Ishikawa (cell line): ENCODE data around the gene ADD3.

Experiments used
- EGR1 ChIP-seq: IDR thresholded peaks from 2 replicates; pipeline ENCODE4 v1.6.1; 2012
- EP300 ChIP-seq: IDR thresholded peaks from 2 replicates; pipeline ENCODE4 v1.6.1; 2012; ENCODE audit warnings: borderline replicate concordance
- REST ChIP-seq: IDR thresholded peaks from 2 replicates; pipeline ENCODE4 v1.6.1; 2012; ENCODE audit warnings: low read depth, mild to moderate bottlenecking

GRCh38 chr10:109973326-109973829, 34.4 kb upstream of the ADD3 start:
- no peak for TF ChIP-seq EP300
- TF ChIP-seq REST: no peak
- TF ChIP-seq EGR1: no peak
